HG02623 (cell line): ENCODE data around the gene MCF2L.

ENCODE experiments used
- ATAC-seq: cut with Tn5 transposase; IDR thresholded peaks from one replicate; pipeline ENCODE4 v1.9.1; 2021; ENCODE audit warnings: moderate library complexity; ENCODE audit not compliant: unreplicated experiment

MCF2L gene

GRCh38 chr13:113080361-113080831 lies 111.4 kb downstream of the MCF2L start:
- no peak for ATAC-seq

DNA sequence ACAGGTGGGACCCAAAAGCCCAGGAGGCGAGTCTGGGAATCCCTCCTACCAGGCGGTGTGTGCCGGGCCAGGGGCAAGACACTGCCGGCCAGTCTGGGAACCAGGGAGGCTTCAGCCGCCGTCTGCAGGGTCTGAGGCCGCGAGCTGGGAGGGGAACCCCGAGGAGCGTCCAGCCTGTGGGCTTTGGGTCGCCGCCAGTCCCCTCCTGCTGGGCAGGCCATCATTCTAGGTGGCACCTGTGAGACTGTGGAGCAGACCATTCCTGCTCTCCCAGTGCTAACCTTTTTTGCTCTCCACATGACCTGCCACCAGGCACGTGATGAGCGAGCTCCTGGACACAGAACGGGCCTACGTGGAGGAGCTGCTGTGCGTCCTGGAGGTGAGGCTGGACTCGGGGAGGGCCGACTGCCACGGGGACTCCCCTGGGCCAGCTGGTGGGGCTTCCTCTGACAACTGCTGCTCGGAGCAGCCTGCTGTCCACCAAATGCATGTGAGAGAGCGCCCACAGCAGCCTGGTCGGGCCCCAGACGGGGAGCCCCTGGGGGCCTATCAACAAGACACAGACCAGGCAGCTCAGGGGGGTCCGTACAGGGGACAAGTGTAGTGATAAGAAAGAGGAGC lies 112.0 kb downstream of the MCF2L start:
- ATAC-seq = no peak

- no peak for ATAC-seq
These were observed 113.4 kb downstream of the MCF2L start for GRCh38 chr13:113082198-113083021.

DNA sequence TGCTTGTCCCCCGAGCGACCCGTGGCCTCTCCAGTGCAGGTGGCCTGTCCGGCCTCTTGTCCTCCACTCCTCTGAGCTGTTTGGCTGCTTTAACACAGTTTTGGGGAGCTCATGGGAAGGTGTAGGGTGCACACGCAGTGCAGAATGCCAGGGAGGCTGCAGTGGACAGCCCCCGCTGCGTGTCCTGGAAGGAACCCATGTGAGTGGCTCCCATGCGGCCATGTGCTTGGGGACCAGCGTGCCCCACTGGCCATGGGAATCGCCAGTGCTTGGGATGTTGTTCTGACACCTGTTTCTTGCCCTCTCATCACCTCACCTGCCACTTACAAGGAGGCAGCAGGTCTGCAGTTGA lies 114.0 kb downstream of the MCF2L start:
- no peak for ATAC-seq

DNA sequence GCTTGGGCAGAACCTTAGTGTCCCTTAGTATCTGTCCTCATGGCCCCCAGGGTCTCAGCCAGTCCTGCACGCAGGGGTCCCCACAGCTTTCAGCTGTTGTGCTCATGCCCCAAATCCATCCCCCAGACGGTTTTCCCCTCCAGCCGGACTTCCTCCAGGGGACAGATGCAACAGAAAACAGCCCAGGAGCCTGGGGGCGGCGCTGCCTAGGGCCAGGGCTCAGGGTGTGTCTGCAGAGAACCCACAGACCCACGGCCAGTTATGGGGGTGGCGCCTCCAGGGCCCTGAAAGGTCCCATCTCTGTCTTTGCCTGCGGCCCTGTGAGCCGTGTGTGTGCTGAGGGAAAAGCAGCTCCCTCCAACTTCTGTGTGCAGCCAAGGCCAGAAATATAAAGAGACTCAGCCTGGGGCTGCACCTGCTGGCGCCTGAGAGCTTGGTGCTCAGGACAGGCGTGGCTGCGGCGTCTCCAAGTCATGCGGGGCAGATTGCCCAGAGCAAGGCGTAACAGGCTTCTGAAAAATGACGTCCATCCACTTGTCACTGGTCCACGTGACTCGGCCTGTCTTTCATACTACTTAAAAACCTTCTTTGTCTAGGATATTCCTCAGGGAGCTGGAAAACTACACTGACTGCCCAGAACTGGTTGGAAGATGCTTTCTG lies 114.5 kb downstream of the MCF2L start:
- no peak for ATAC-seq

GRCh38 chr13:113084094-113084942 lies 115.3 kb downstream of the MCF2L start:
- ATAC-seq = no peak

- no peak for ATAC-seq
These were observed 116.0 kb downstream of the MCF2L start for GRCh38 chr13:113084943-113085540.

GRCh38 chr13:113086031-113086750 lies 117.2 kb downstream of the MCF2L start:
- no peak for ATAC-seq

DNA sequence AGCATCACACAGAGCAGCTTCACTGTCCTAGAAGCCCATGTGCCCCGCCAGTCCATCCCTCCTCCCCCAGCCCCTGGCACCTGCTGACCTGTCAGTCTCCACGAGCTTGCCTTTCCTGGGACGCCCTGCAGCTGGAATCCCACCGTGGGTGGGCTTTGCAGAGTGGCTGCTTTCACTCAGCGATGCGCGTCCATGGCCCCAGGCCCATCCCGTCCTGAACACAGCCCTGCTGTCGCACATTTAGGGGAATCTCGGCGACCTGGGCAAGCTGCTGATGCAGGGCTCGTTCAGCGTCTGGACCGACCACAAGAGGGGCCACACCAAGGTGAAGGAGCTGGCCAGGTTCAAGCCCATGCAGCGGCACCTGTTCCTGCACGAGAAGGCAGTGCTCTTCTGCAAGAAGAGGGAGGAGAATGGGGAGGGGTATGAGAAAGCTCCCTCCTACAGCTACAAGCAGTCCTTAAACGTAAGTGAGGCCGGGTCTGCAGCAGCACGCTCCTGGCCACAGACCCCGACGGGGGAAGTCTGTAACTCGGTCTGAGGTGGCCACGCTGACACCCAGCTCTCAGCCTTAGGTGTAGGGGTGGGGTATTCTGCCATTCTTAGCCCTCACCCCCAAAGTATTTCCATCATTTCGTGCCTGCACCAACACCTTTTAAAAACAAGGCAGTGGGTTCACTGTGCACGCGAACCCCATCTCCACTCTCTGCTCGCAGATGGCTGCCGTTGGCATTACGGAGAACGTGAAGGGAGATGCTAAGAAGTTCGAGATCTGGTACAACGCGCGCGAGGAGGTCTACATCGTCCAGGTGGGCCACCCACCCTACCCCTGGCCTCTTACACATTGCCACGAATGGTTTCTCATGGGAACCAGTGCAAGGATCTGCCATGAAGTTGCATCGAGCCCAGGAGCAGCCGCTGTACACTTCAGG lies 118.2 kb downstream of the MCF2L start:
- no peak for ATAC-seq

DNA sequence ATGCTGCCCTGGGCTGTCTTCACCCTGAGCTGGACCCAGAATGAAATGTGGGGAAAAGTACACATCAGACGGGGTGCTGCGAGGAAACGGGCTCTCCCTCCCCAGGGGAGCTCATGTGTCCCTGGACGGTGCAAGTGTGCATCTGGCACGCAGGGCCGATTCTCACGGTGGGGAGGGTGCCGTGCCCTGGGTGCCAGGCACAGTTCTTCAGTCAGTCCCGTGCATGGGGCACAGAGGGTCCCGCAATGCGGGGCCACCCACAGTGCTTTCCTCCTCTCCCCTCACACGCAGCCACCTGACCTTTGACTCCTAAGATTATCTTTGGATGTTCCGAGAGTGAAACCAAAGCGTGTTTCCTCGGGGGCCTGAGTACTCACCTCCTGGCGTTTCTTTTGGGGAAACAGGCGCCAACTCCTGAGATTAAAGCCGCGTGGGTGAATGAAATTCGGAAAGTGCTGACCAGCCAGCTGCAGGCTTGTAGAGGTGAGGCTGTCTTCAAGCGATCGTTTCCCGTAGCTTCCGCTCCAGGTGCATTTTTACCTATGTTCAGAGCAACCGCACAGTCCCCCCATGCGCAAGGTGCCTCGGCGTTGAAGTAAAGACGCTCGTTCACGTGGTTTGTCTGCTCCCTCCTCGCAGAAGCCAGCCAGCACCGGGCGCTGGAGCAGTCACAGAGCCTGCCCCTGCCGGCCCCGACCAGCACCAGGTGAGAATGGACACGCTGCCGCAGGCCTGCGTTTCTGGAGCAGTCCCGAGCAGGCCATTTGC lies 119.1 kb downstream of the MCF2L start:
- ATAC-seq = no peak

DNA sequence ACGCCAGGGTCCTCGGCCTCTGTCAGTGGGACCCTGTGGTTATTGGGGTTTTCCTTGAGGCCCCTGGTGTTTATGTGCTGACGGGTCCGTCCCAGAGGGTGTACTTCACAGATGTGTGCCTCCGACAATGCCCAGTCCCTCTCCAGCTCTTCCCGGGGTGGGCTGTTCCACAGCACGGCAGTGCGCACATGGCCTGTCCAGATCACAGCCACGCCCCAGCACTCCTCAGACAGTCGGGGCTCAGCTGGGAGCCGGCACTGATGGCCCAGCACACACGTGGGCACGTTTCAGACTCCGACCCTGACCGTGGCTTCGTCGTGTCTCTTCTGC lies 119.6 kb downstream of the MCF2L start:
- ATAC-seq = no peak

DNA sequence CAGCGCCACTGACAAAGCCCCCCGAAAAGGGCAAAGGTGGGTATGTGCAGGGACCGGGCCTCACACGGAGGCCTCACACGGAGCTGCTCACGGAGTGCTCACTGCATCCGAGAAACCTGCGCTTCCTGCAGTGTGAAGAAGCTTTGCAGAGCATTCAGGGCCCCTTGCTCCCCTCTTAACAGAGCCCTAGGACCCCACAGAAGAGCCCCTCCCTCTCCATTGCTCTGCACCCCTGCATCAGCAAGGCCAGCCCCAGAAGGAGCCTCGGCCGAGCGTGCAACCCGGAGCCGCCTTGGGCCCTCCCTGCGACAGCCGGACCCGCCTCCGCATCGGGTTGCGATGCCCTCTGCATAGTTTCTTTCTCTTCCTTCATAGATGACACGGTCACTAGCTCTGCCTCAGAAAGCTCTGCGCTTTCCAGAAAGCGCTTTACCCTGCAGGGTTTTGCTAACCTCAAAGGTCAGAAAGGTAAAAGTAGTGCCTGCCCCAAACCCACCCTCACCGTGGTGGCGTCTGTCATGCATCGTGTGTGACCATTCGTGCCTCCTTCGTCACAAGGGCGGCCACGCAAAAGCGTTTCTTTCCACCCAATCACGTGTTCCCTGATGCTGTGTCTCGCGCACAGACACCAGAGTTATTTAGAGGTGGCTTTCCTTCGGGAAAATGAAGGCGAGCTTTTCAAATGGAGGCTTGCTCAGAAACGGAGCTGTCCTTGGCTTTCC lies 120.8 kb downstream of the MCF2L start:
- no peak for ATAC-seq

- ATAC-seq = no peak
These were observed 121.4 kb downstream of the MCF2L start for GRCh38 chr13:113090415-113090770.

DNA sequence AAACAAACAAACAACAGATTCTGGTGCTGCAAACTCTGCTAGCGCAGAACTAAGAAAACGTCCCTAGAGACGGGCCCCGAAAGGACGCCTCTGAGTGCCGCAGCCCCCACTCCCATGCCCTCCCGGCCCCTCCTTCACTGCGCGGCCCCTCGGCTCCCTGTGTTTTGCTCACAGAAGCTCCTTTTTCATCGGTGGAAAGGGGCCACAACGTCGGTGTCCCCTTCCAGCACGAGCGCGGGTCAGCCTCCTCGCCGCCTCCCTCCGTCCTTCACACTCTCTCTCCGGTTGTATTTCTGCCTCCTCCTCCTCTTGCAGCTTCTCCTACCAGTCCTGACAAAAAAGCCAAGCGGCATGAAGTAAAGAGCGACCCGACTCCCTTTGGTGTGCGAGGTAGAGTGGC lies 121.8 kb downstream of the MCF2L start:
- ATAC-seq = no peak

DNA sequence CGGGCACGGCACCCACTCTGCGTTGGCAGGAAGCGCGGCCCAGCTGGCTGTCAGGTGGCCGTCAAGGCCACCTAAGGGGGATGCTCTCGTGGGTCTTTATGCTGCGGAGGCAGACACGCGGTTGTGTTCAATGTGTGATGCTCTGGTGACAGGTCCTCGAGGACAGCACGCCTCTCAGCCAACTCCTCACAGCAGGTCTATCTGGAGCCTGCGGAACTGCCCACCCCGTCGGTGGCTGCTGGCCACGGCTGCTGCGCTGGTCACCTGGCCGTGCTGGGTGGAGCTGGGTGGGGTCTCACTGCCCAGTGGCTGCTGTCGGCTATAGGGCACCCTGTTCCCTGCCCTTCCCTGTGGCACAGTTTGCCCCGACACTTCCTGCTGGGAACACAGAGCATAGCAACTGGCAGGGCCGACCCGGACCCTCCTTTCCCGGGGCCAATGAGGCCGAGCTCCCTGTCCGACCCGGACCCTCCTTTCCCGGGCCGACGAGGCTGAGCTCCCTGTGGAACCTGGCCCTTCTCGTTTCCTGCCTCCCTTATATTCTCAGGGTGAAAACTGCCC lies 122.3 kb downstream of the MCF2L start:
- ATAC-seq = no peak

- no peak for ATAC-seq
These were observed 123.1 kb downstream of the MCF2L start for GRCh38 chr13:113091891-113092775.
